ENCODE data around the gene CTTNBP2. TPM values are rescaled to one million over a fixed set of nuclear protein-coding genes. Genes with fewer than 3 reads are reported as not detected.

CTTNBP2 gene
- total and polyA plus RNA-seq, 2 of the 4 experiments (the other 2 are of a cell fraction): 6.6 to 11.3 TPM

- dilution Hi-C loops (cut with HindIII; ENCODE audit: low sequenced_read_pairs, unreplicated experiment) (no loop called here), intact Hi-C loops (cut with micrococcal nuclease) (no loop called here), in situ Hi-C loops (cut with MboI; ENCODE audit: low sequenced_read_pairs) (no loop called here)
- no peak overlapping the region for H2BK5ac ChIP-seq (ENCODE audit: low read depth, low read length, poor library complexity, severe bottlenecking)
- TF ChIP-seq MAFK (IDR thresholded peaks at IDR 0.05; ENCODE audit: low read depth, low read length) (peak; percentile 72), ELK1 (IDR thresholded peaks at IDR 0.05; ENCODE audit: borderline replicate concordance, low read depth, low read length) (no peak)
- H3K23ac ChIP-seq (ENCODE audit: low read depth, low read length): no peak overlapping the region
- no peak overlapping the region for H4K8ac ChIP-seq (ENCODE audit: low read depth in 2 of 2, low read length in 2 of 2)
- no peak overlapping the region for H4K5ac ChIP-seq (ENCODE audit: low read depth, low read length)
- H3K27ac ChIP-seq (ENCODE audit: insufficient read depth, low read length): no peak overlapping the region
- no peak overlapping the region for H3K4me3 ChIP-seq (ENCODE audit: insufficient read depth, low read depth, low read length)
- H3K36me3 ChIP-seq (ENCODE audit: control insufficient read depth, insufficient read depth, low read length): peaks cover 11% of the 10 kb centered on the region; the same call in 1 of the 2 replicates
- peaks cover 4% of the 10 kb centered on the region; the same call in 1 of the 2 replicates for H3K9me1 ChIP-seq (ENCODE audit: insufficient read depth, low read length)
- H2AFZ ChIP-seq (replicated peaks; ENCODE audit: low read length, poor library complexity): no peak overlapping the region
- H2AK5ac ChIP-seq (ENCODE audit: low read depth, low read length): no peak overlapping the region
- DNase-seq: no peak
- H4K20me1 ChIP-seq (ENCODE audit: insufficient read depth, low read length): no peaks in the 10 kb centered on the region
- POLR2A ChIA-PET (ENCODE audit: unreplicated experiment): no interaction called here
- ATAC-seq (ENCODE audit: low read depth): no peak
- no peak overlapping the region for H3K4ac ChIP-seq (ENCODE audit: low read depth, low read length)
- no peak overlapping the region for H3K18ac ChIP-seq (ENCODE audit: low read depth, low read length)
- H3K14ac ChIP-seq (replicated peaks; ENCODE audit: low read depth, low read length): no peak overlapping the region
- H2BK20ac ChIP-seq (ENCODE audit: low read depth, low read length): no peak overlapping the region
- H3K4me2 ChIP-seq (ENCODE audit: low read depth, low read length): no peak overlapping the region
- H3K9ac ChIP-seq (ENCODE audit: low read depth, low read length): no peak overlapping the region
- H2BK120ac ChIP-seq (ENCODE audit: low read depth, low read length): no peak overlapping the region
- H2AK9ac ChIP-seq (replicated peaks; ENCODE audit: low read depth, low read length, poor library complexity): peak overlapping the region; percentile 20
- CTCF ChIA-PET: no interaction called here
- no TSS peak for BruUV-seq (replicated peaks)
- H4K91ac ChIP-seq (ENCODE audit: insufficient read depth, low read depth, low read length): no peak overlapping the region
- no peaks in the 10 kb centered on the region for H3K4me1 ChIP-seq (ENCODE audit: control insufficient read depth, insufficient read depth, low read length)
- no peak overlapping the region for H3K56ac ChIP-seq (ENCODE audit: extremely low read depth, insufficient read depth, low read length)
- WGBS, 2 experiments (ENCODE audit: extremely low coverage in 2 of 2, insufficient read length in 1 of 2): 88% methylated on average over 10 of the region's 18 CpGs; no CpG with 5 or more reads in 1 of the 2 experiments
- no peak overlapping the region for H2BK15ac ChIP-seq (ENCODE audit: low read depth, low read length)
- H3K9me3 ChIP-seq (ENCODE audit: control insufficient read depth, insufficient read depth, low read length): no peaks in the 10 kb centered on the region
- no peaks in the 10 kb centered on the region; a peak in 1 of 4 replicates for H3K79me1 ChIP-seq (ENCODE audit: low read depth in 1 of 2, low read length in 2 of 2)
- no peaks in the 10 kb centered on the region for H3K27me3 ChIP-seq (ENCODE audit: control insufficient read depth, insufficient read depth, low read length)
These were observed 81.1 kb downstream of the CTTNBP2 start for GRCh38 chr7:117791877-117792780.
